ENCODE measurements around the gene TRPV5.

GRCh38 chr7:142948603-142949002 lies 15.1 kb upstream of the TRPV5 start:
- TF ChIP-seq POLR2AphosphoS5 (IDR thresholded peaks at IDR 0.05; ENCODE audit: borderline replicate concordance, low read depth, low read length) (no peak), EZH2 (IDR thresholded peaks at IDR 0.05) (no peak)

Measured in SK-N-MC (cell line).